ENCODE data around the gene DNAAF9. TPM values are rescaled to one million over a fixed set of nuclear protein-coding genes. Genes with fewer than 3 reads are reported as not detected.

Gene DNAAF9
- polyA plus RNA-seq, 2 of the 4 experiments (the other 2 are of a cell fraction): 4.9 to 7.5 TPM

- no peak for TF ChIP-seq ZSCAN20 (CRISPR knock-in tag; IDR thresholded peaks at IDR 0.05)
- TF ChIP-seq PHF8 (IDR thresholded peaks at IDR 0.05; ENCODE audit: borderline replicate concordance, low read depth): no peak
- no peak for TF ChIP-seq KDM5A (IDR thresholded peaks at IDR 0.05)
- TF ChIP-seq JUNB (IDR thresholded peaks at IDR 0.05): no peak
- no peak for TF ChIP-seq HOXA7 (CRISPR knock-in tag; IDR thresholded peaks at IDR 0.05)
- TF ChIP-seq CBX8 (IDR thresholded peaks at IDR 0.05): no peak
- no peak for TF ChIP-seq NFE2L2 (conservative IDR thresholded peaks at IDR 0.05; ENCODE audit: low read length)
- no peak for TF ChIP-seq MAFK (IDR thresholded peaks at IDR 0.05; ENCODE audit: partially characterized antibody)
- TF ChIP-seq HOXB13 (CRISPR knock-in tag; IDR thresholded peaks at IDR 0.05; ENCODE audit: low read depth): no peak
- no peak for TF ChIP-seq EHF (CRISPR knock-in tag; IDR thresholded peaks at IDR 0.05)
- TF ChIP-seq ZFP36 (IDR thresholded peaks at IDR 0.05; ENCODE audit: borderline replicate concordance, partially characterized antibody): no peak
- no peak for TF ChIP-seq GATA3 (IDR thresholded peaks at IDR 0.05; ENCODE audit: borderline replicate concordance)
- TF ChIP-seq RAD21 (conservative IDR thresholded peaks at IDR 0.05 in 1 of 2, IDR thresholded peaks at IDR 0.05 in 1 of 2): no peak
- TF ChIP-seq RARB (CRISPR knock-in tag; IDR thresholded peaks at IDR 0.05): no peak
- no peak for TF ChIP-seq MAZ (IDR thresholded peaks at IDR 0.05; ENCODE audit: borderline replicate concordance, low read depth, low read length)
- TF ChIP-seq, protein P1, sequence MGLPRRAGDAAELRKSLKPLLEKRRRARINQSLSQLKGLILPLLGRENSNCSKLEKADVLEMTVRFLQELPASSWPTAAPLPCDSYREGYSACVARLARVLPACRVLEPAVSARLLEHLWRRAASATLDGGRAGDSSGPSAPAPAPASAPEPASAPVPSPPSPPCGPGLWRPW (IDR thresholded peaks at IDR 0.05): no peak
- no peaks in the 10 kb centered on the region for H3K9me3 ChIP-seq
- no peak for FAIRE-seq
- no peak overlapping the region for H3K4me2 ChIP-seq
- POLR2A ChIA-PET: no interaction called here
- DNase-seq (ENCODE audit: low read depth in 1 of 2, low spot score in 1 of 2): no peak
- 73% methylated on average over 2 of the region's 2 CpGs for WGBS (ENCODE audit: missing lambda C conversion rate)
- no peak overlapping the region for H3K27ac ChIP-seq
- H3K4me1 ChIP-seq: no peaks in the 10 kb centered on the region
- no peak for ATAC-seq
- CTCF ChIA-PET: interaction anchor here (1.7 kb wide), 1 partner anchor 17 kb away, joined by 3 read pairs; no protein-coding TSS in a partner anchor
- H3K4me3 ChIP-seq: no peak overlapping the region
These were observed 29.6 kb upstream of the DNAAF9 start for GRCh38 chr20:3436864-3437574.

GRCh38 chr20:3434232-3434631 is 26.8 kb upstream of the DNAAF9 start:
- DNase-seq (ENCODE audit: low read depth in 1 of 2, low spot score in 1 of 2) (no peak), ATAC-seq (no peak), FAIRE-seq (no peak)
- no peaks in the 10 kb centered on the region for H3K4me1 ChIP-seq
- ChIA-PET CTCF (interaction anchor here (1.7 kb wide), 1 partner anchor 12 kb away, joined by 5 read pairs; no protein-coding TSS in a partner anchor), POLR2A (no interaction called here)
- 79% methylated on average over 6 of the region's 6 CpGs for WGBS (ENCODE audit: missing lambda C conversion rate)
- no peak overlapping the region for H3K4me3 ChIP-seq
- no peaks in the 10 kb centered on the region for H3K9me3 ChIP-seq
- H3K27ac ChIP-seq: no peak overlapping the region
- TF ChIP-seq RFX5 (IDR thresholded peaks at IDR 0.05): no peak
- TF ChIP-seq RNF2 (IDR thresholded peaks at IDR 0.05; ENCODE audit: borderline replicate concordance, low read depth): no peak
- no peak for TF ChIP-seq HOXB5 (CRISPR knock-in tag; IDR thresholded peaks at IDR 0.05)
- TF ChIP-seq MAZ (IDR thresholded peaks at IDR 0.05; ENCODE audit: borderline replicate concordance, low read depth, low read length): no peak
- no peak for TF ChIP-seq CBX8 (IDR thresholded peaks at IDR 0.05)
- TF ChIP-seq, protein P2, sequence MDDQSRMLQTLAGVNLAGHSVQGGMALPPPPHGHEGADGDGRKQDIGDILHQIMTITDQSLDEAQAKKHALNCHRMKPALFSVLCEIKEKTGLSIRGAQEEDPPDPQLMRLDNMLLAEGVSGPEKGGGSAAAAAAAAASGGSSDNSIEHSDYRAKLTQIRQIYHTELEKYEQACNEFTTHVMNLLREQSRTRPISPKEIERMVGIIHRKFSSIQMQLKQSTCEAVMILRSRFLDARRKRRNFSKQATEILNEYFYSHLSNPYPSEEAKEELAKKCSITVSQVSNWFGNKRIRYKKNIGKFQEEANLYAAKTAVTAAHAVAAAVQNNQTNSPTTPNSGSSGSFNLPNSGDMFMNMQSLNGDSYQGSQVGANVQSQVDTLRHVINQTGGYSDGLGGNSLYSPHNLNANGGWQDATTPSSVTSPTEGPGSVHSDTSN (IDR thresholded peaks at IDR 0.05): no peak
- no peak for TF ChIP-seq EHMT2 (IDR thresholded peaks at IDR 0.05; ENCODE audit: low read depth)
- TF ChIP-seq FOSB (CRISPR knock-in tag; IDR thresholded peaks at IDR 0.05): no peak
- no peak for TF ChIP-seq EP300 (IDR thresholded peaks at IDR 0.05)
- no peak for TF ChIP-seq CHD4 (IDR thresholded peaks at IDR 0.05; ENCODE audit: borderline replicate concordance)
- TF ChIP-seq, protein P3, sequence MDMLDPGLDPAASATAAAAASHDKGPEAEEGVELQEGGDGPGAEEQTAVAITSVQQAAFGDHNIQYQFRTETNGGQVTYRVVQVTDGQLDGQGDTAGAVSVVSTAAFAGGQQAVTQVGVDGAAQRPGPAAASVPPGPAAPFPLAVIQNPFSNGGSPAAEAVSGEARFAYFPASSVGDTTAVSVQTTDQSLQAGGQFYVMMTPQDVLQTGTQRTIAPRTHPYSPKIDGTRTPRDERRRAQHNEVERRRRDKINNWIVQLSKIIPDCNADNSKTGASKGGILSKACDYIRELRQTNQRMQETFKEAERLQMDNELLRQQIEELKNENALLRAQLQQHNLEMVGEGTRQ (IDR thresholded peaks at IDR 0.05): no peak
- no peak for TF ChIP-seq FOXS1 (CRISPR knock-in tag; IDR thresholded peaks at IDR 0.05)
- TF ChIP-seq, protein P1 (IDR thresholded peaks at IDR 0.05): no peak
- TF ChIP-seq NPAS2 (CRISPR knock-in tag; IDR thresholded peaks at IDR 0.05; ENCODE audit: borderline replicate concordance): no peak
- no peak for TF ChIP-seq REST (IDR thresholded peaks at IDR 0.05)
- TF ChIP-seq TP53 (CRISPR knock-in tag; IDR thresholded peaks at IDR 0.05): no peak
- H3K4me2 ChIP-seq: no peak overlapping the region
